GM19463 (cell line): Measurements from ENCODE around the gene POP5.
"Not testable (repeated sequence)": the region's sequence is repeated elsewhere in the genome, so short reads cannot be mapped to it uniquely, and the experiment has no call there.

ENCODE experiments used
- ATAC-seq: cut with Tn5 transposase; IDR thresholded peaks from one replicate; pipeline ENCODE4 v1.9.1; 2021; ENCODE audit warnings: mild to moderate bottlenecking, moderate library complexity; ENCODE audit not compliant: unreplicated experiment

POP5 gene

GRCh38 chr12:120538281-120539156, 42.7 kb downstream of the POP5 start:
- no peak for ATAC-seq

- no peak for ATAC-seq
These were observed 43.4 kb downstream of the POP5 start for GRCh38 chr12:120537856-120538220.

DNA sequence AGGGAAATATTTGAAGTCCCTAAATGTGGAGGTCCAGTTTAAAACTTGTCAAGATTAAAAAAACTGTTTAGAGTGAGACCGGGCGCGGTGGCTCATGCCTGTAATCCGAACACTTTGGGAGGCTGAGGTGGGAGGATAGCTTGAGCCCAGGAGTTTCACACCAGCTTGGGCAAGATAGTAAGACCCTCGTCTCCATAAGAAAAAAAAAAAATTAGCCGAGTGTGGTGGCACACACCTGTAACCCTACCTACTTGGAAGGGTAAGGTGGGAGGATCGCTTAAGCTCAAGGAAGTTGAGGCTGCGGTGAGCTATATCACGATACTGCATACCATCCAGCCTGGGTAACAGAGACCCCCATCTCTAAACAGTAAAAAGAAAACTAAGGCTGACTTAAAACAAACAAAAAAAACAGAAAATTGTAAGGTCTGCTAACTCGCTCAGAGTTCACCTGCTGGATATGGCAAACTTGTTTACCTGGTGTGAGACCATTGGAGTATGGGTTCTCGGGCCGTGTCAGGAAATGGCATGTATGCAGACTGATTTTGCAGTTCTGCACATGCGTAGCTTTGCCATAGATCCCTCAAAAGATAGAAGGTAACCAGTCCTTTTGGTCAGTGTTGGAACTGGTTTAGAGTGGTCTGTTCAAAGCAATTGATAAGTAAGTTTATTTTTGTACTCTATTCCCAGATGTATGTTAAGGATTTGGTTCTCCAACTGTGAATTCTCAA, 45.0 kb downstream of the POP5 start:
- ATAC-seq, result no peak

- peak; percentile 28 for ATAC-seq
These were observed 46.2 kb downstream of the POP5 start for GRCh38 chr12:120534703-120535655.

GRCh38 chr12:120534203-120534702, 46.9 kb downstream of the POP5 start, which contains the start of gene RNF10:
RNF10 (plus strand) TSS chr12:120534356; CDS start chr12:120534812, 456 bp downstream.
- peak; percentile 46 for ATAC-seq

DNA sequence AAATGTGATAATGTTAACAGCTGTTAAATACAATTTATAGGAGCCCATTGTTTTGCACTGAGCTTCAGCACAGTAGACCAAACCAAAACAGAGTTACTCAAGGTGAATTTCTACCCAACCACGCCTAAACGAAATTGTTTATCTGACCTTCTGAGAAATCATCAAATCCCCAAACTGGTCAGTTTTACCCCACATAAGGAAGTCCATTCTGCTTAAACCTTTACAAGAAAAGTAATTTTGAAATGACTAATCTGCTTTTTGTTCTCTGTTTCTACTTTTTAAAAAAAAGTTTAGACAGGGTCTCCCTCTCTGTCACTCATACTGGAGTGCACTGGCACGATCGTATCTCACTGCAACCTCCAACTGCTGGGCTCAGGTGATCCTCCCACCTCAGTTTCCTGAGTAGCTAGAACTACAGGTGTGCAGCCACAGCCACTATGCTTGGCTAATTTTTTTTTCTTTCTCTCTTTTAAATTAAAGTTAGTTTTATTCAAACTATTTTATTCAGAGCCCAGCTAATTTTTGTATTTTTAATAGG, 48.4 kb downstream of the POP5 start:
- no peak for ATAC-seq

- ATAC-seq, result not testable (repeated sequence)
These were observed 50.8 kb downstream of the POP5 start for GRCh38 chr12:120530418-120530761.

GRCh38 chr12:120529641-120530417, 51.4 kb downstream of the POP5 start:
- ATAC-seq, result no peak

- ATAC-seq, result peak; percentile 86
These were observed 52.2 kb downstream of the POP5 start, which contains the start of gene COQ5 for GRCh38 chr12:120528861-120529525. COQ5 (minus strand) TSS chr12:120529158; CDS start chr12:120529141, 17 bp downstream.
